GM12872 (cell line): ENCODE measurements around the gene CALML5.

Experiments used
- TF ChIP-seq, protein P1 (sequence below): IDR thresholded peaks from 3 replicates; pipeline ENCODE4 v1.5.1; 2011; ENCODE audit warnings: low read depth, mild to moderate bottlenecking, low read length, moderate library complexity; ENCODE audit not compliant: insufficient read depth

Gene CALML5

DNA sequence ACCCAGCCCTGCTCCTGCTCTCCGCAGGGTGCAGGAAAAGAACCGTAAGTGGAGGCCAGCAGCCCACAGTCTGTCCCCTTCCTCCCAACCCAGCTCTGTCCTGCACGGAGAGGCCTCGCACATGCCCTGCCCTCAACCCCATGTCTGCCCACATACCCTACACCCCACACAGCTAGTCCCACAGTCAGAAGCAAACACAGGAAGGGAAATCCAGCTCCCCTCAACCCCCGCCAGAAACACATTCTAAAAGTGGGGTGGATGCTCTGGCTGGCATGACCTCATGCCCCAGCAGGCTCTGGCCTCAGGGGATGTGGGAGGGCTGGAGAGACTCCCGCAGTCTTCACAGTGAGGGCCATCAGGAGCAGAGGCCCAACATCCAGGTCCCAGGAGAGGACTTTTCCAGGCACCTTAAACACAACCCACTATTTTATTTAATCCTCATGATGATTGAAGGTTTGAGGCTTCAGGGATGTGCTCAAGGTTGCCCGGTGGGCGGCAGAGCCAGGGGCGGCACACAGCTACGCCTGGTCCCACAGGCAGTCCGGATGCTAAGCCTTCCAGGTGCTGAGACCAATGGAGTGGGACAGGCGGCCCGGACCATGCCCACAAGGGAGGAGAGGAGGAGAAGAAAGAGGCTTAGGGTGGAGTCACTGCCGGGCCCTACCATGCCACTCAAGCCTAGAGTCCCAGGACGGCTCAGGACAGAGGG, 29.9 kb downstream of the CALML5 start:
- TF ChIP-seq, protein P1, sequence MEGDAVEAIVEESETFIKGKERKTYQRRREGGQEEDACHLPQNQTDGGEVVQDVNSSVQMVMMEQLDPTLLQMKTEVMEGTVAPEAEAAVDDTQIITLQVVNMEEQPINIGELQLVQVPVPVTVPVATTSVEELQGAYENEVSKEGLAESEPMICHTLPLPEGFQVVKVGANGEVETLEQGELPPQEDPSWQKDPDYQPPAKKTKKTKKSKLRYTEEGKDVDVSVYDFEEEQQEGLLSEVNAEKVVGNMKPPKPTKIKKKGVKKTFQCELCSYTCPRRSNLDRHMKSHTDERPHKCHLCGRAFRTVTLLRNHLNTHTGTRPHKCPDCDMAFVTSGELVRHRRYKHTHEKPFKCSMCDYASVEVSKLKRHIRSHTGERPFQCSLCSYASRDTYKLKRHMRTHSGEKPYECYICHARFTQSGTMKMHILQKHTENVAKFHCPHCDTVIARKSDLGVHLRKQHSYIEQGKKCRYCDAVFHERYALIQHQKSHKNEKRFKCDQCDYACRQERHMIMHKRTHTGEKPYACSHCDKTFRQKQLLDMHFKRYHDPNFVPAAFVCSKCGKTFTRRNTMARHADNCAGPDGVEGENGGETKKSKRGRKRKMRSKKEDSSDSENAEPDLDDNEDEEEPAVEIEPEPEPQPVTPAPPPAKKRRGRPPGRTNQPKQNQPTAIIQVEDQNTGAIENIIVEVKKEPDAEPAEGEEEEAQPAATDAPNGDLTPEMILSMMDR: no peak

DNA sequence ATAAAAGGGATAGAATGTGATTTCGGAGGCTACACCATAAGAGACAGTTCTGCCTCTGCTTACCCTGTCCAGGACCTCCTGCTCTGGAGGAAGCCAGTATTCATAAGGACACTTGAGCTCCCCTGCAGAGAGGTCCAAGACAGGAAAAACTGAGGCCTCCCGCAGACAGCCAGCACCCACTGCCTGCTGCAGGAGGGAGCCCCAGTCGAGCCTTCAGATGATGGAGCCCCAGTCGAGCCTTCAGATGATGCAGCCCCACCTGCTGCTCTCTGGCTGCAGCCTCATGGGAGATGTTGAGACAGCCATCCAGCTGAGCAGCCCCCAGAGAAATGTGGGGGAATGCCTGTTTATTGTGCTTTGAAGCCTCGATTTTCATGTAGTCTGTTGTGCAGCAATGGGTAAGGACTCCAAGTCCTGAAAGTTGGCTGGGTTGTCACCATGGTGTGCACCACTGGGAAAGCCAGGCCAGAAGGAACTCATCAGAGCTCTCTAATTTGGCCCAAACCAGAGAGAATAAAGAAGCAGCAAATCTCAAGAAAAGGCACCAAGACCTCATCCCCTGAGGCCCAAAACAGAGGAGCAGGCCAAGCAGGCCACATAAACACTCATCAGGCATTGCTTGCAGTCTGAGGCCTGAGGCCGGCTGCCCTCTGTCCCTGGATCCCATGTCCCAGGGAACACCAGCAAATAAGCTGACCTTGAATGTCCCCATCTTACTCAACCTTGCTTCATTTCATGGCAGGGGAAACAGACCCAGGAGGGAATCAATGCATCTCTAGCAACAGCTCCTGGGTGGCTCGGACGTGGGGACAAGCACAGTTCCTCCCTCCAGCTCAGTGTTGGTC, 30.9 kb downstream of the CALML5 start:
- TF ChIP-seq, protein P1: no peak

DNA sequence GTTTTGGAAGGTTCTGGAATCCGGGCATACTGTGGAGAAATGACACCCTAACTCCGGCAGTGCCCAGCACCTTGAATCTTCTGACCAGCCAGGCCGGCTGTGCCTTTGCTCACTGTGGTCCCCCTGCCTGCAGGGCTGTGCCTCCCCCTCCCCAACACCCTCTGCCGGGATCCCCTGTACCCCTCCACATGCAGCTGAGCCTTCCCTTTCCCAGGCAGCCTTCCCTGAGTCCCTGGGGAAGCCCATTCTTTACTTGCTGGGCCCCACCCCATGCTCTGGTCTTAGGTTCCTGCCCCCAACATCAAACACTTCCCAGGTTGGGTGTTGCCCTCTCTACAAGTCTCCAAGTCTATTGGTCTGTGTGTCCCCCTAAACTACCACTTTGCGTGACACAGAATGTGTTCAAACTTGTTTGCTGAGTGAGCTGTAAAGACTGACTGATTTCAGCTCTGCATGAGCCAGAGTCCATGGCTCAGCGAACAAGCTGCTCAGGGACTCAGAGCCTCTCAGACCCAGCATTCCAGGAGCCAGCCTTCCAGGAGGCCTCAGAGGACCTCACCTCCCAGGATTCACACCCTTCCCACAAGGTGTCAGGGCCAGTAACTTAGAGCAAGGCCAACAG, 31.6 kb downstream of the CALML5 start:
- TF ChIP-seq, protein P1: no peak

DNA sequence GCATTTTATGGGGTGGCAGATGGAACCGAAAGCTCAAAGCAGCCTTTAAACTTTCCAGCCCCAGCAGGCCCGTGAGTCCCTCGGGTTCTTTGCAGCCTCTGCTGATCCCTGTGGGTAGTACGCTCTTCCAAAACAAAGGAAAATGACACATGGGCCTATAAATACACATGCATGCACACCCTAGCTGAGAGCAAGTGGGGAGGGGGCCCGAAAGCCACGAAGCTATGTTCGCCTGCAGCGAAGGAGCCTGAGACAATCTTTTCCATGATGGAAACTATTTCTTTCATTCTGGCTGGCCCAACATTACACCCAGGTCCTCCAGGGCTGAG, 32.2 kb downstream of the CALML5 start:
- TF ChIP-seq, protein P1: no peak

DNA sequence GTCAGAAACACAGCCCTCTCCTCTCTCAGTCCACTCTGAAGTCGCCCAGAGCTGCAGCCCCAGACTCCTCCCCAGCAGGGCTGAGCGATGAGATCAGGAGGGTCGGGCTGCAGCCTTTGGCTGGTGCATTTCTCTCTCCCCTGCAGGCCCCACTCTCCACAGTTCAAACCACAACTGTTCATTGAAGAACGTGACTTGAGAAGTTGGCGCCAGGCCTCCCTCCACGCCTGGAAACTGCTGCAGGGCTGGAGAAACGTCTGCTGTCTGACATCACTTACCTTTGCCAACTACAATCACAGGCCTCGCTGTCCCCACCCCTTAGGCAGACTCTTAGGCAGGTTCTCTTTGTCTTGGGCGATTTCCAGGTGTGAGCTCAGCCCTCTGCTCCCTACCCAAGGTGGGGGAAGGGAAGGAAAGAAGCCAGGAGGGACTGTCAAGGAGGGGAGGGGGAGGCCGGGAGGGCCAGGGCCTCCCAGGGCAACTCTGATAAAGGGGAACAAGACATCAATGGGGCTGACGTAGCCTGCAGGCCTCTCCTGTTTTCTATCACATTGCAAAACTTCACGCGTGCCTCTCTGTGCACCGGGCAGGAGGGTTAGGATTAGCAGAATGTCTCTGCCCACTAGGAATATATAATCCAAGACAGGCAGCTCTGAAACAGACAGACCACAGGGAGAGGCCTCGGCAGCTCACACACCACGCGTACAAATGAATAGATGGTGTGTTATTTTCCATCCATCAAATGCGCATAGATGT, 32.7 kb downstream of the CALML5 start:
- TF ChIP-seq, protein P1: no peak

DNA sequence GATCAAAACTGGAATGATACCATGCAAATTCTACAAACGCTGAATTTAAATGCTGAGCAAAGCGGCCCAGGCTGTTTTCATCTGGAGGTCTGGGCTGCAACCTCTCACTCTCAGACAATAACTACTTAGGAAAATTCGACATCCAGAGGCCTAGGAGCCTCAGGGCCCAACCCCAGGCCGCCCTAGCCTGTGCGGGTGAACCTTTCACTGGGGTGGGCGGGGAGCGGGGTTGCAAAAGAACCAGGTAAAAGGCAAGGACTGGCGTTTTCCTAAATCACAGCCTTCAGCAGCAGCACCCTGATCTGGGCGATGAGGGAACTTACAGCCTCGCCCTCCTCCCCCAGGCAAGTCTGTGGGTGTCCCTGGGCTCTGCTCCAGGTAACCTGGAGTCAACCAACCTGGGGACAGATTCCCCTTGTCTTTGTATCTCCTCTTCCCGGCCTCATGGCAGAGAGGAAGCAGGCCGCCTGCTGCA, 33.4 kb downstream of the CALML5 start:
- TF ChIP-seq, protein P1: no peak

DNA sequence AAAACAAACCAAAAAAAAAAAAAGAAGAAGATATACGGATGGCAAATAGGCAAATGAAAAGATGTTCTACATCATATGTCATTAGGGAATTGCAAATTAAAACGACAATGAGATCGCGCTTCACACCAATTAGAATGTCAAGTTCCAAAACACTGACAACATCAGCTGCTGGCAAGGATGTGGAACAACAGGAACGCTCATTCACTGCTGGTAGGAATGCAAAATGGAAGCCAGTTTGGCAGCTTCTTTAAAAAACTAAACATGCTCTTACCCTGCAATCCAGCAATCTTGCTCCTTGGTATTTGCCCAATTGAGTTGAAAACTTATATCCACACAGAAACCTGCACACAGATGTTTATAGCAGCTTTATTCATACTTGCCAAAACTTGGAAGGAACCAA, 34.8 kb downstream of the CALML5 start:
- TF ChIP-seq, protein P1: no peak
